ENCODE results near the gene CSTPP1.
"Not testable (repeated sequence)": the region's sequence is repeated elsewhere in the genome, so short reads cannot be mapped to it uniquely, and the experiment has no call there.

CSTPP1 gene

GRCh38 chr11:47055534-47055933 is 119.0 kb downstream of the CSTPP1 start:
- no peak for FAIRE-seq

GRCh38 chr11:47056261-47056915 is 119.8 kb downstream of the CSTPP1 start:
- FAIRE-seq: no peak

GRCh38 chr11:47057365-47057764 is 120.8 kb downstream of the CSTPP1 start:
- no peak for FAIRE-seq

- FAIRE-seq: no peak
These were observed 124.2 kb downstream of the CSTPP1 start for GRCh38 chr11:47060807-47061206.

- no peak for FAIRE-seq
These were observed 125.0 kb downstream of the CSTPP1 start for GRCh38 chr11:47061429-47062178.

- FAIRE-seq: no peak
These were observed 126.2 kb downstream of the CSTPP1 start for GRCh38 chr11:47062736-47063135.

GRCh38 chr11:47067401-47067800 is 130.8 kb downstream of the CSTPP1 start:
- no peak for FAIRE-seq

GRCh38 chr11:47070769-47071168 is 134.2 kb downstream of the CSTPP1 start:
- no peak for FAIRE-seq

- no peak for FAIRE-seq
These were observed 134.8 kb downstream of the CSTPP1 start for GRCh38 chr11:47071341-47071740.

GRCh38 chr11:47071791-47072261 is 135.3 kb downstream of the CSTPP1 start:
- FAIRE-seq: no peak

GRCh38 chr11:47078751-47079521 is 142.4 kb downstream of the CSTPP1 start:
- no peak for FAIRE-seq

GRCh38 chr11:47080775-47081174 is 144.2 kb downstream of the CSTPP1 start:
- FAIRE-seq: not testable (repeated sequence)

GRCh38 chr11:47083913-47084312 is 147.4 kb downstream of the CSTPP1 start:
- no peak for FAIRE-seq

GRCh38 chr11:47087801-47088200 is 151.2 kb downstream of the CSTPP1 start:
- no peak for FAIRE-seq

GRCh38 chr11:47093541-47093940 is 157.0 kb downstream of the CSTPP1 start:
- FAIRE-seq: no peak

GRCh38 chr11:47096871-47097270 is 160.3 kb downstream of the CSTPP1 start:
- FAIRE-seq: not testable (repeated sequence)

- not testable (repeated sequence) for FAIRE-seq
These were observed 161.7 kb downstream of the CSTPP1 start for GRCh38 chr11:47098223-47098622.

GRCh38 chr11:47099214-47099917 is 162.8 kb downstream of the CSTPP1 start:
- FAIRE-seq: no peak

GRCh38 chr11:47099918-47100315 is 163.4 kb downstream of the CSTPP1 start:
- no peak for FAIRE-seq

GRCh38 chr11:47101406-47101805 is 164.8 kb downstream of the CSTPP1 start:
- no peak for FAIRE-seq

GRCh38 chr11:47104261-47104950 is 167.8 kb downstream of the CSTPP1 start:
- no peak for FAIRE-seq

- FAIRE-seq: no peak
These were observed 169.0 kb downstream of the CSTPP1 start for GRCh38 chr11:47105541-47105940.
